Measurements from ENCODE around the gene AGAP3. TPM values are rescaled to one million over a fixed set of nuclear protein-coding genes. Genes with fewer than 3 reads are reported as not detected.

AGAP3 gene
- total RNA-seq, 4 donors from 2014 or later, result 54.9 to 74.4 (median 63.8) TPM

DNA sequence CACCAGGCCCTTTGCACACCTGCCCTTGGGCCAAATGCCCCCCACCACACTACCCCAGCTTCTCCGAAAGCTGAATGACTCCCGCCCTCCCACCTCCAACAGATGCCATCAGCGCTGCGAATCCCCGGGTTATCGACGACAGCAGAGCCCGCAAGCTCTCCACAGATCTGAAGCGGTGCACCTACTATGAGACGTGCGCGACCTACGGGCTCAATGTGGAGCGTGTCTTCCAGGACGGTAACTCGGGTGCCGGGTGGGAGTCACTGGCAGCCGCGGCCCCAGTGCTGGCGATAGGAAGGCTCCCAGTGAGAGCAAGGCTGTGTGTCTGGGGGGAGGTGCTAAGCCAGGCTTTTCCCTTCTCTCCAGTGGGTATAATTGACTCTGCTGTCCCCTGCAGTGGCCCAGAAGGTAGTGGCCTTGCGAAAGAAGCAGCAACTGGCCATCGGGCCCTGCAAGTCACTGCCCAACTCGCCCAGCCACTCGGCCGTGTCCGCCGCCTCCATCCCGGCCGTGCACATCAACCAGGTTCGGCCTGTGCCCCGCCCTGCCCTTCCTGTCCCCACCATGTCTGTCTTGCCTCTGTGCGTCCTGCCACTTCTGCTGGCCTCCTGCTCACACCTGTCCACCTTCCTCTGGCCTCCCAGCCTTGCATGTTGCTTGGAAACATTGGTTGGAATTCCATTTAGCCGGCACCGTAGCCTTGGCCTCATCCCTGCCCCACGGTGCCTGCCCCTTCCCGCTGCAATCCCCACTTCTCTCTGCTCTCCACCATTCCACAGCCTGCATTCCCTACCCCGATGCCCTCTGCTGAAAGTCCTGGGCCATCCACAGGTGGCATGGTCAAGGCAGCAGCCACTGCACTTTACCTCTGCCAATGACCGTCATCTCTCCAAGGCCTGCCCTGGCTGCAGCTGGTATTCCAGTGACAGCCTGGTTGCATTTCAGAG lies 32.1 kb downstream of the AGAP3 start:
- H3K4me3 ChIP-seq, result no peak overlapping the region
- peaks cover 15 to 22% (median 21%) of the 10 kb centered on the region in 4 donors for H3K4me1 ChIP-seq
- no peak overlapping the region for H3K27ac ChIP-seq
- H3K36me3 ChIP-seq, result peaks cover 0 to 15% (median 4%) of the 10 kb centered on the region in 4 donors
- H3K9me3 ChIP-seq, result no peaks in the 10 kb centered on the region
- 89 to 96% methylated on average over 5 to 38 of the region's 38 CpGs for WGBS, 2 donors (ENCODE audit: low coverage in 1 of 2)
- intact Hi-C loops (cut with DNase I; ENCODE audit: low total_unique reads) (no loop called here), in situ Hi-C loops (cut with MboI; ENCODE audit: low pct_ligation_motif_present in 1 of 4, low pct_unique_long_range_greater_than_20kb in 1 of 4, low sequenced_read_pairs in 3 of 4) (no loop called here)
- TF ChIP-seq POLR2AphosphoS5 (IDR thresholded peaks at IDR 0.05), result no peak
- no peak for TF ChIP-seq POLR2A (IDR thresholded peaks at IDR 0.05)
- TF ChIP-seq, protein P1, sequence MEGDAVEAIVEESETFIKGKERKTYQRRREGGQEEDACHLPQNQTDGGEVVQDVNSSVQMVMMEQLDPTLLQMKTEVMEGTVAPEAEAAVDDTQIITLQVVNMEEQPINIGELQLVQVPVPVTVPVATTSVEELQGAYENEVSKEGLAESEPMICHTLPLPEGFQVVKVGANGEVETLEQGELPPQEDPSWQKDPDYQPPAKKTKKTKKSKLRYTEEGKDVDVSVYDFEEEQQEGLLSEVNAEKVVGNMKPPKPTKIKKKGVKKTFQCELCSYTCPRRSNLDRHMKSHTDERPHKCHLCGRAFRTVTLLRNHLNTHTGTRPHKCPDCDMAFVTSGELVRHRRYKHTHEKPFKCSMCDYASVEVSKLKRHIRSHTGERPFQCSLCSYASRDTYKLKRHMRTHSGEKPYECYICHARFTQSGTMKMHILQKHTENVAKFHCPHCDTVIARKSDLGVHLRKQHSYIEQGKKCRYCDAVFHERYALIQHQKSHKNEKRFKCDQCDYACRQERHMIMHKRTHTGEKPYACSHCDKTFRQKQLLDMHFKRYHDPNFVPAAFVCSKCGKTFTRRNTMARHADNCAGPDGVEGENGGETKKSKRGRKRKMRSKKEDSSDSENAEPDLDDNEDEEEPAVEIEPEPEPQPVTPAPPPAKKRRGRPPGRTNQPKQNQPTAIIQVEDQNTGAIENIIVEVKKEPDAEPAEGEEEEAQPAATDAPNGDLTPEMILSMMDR (IDR thresholded peaks at IDR 0.05), result no peak
- TF ChIP-seq EP300 (IDR thresholded peaks at IDR 0.05; ENCODE audit: low read depth), result no peak
- H3K27me3 ChIP-seq, result no peaks in the 10 kb centered on the region
- DNase-seq, result no peak

DNA sequence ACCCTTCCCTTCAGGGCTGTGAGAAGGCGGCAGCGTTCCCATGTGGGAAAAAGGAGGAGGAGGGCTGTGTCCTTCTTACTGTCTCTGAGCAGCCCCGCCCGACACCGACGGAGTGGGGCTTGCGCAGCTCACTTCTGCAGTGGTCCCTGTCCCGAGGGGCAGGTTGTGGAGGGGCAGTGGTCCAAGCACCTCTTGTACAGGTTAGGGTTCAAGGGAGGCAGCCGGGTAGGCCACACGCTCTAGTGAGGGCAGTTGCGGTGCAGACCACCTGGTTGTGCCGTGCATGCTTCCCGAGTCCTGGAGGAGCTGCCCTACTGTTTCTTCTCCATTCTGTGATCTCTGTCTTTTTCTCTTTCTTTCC lies 32.8 kb downstream of the AGAP3 start:
- no peak for DNase-seq

DNA sequence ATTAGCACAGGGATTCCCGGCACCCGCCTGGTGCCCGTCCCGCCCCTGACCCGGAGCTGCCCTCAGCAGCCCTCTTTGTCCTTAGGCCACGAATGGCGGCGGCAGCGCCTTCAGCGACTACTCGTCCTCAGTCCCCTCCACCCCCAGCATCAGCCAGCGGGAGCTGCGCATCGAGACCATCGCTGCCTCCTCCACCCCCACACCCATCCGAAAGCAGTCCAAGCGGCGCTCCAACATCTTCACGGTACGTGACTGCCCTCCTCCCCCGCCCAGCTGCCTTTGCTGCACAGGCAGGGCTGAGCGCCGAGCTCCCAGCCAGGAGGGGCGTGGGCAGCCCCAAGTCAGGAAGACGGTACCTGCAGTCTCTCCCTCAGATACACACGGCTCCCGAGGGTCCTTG lies 33.6 kb downstream of the AGAP3 start:
- TF ChIP-seq POLR2A (IDR thresholded peaks at IDR 0.05), result no peak
- no peak for TF ChIP-seq EP300 (IDR thresholded peaks at IDR 0.05; ENCODE audit: low read depth)
- TF ChIP-seq, protein P1 (IDR thresholded peaks at IDR 0.05), result no peak
- no peak for TF ChIP-seq POLR2AphosphoS5 (IDR thresholded peaks at IDR 0.05)
- DNase-seq, result no peak
- H3K36me3 ChIP-seq, result peaks cover 0 to 15% (median 4%) of the 10 kb centered on the region in 4 donors
- H3K4me1 ChIP-seq, result peaks cover 7 to 13% (median 11%) of the 10 kb centered on the region in 4 donors
- no peaks in the 10 kb centered on the region for H3K27me3 ChIP-seq
- 91% methylated on average over 27 of the region's 27 CpGs; no CpG with 5 or more reads in 1 of the 2 donors for WGBS, 2 donors (ENCODE audit: low coverage in 1 of 2)
- no peak overlapping the region for H3K4me3 ChIP-seq
- intact Hi-C loops (cut with DNase I; ENCODE audit: low total_unique reads) (loop anchor here (5.0 to 10.0 kb wide), 2 partner anchors 47 to 185 kb away; partner anchors contain the start of gene GBX1), in situ Hi-C loops (cut with MboI; ENCODE audit: low pct_ligation_motif_present in 1 of 4, low pct_unique_long_range_greater_than_20kb in 1 of 4, low sequenced_read_pairs in 3 of 4) (loop anchor here in 1 of 4 donors (10.0 kb wide), 1 partner anchor 55 kb away; no protein-coding TSS in a partner anchor)
- no peak overlapping the region for H3K27ac ChIP-seq
- H3K9me3 ChIP-seq, result no peaks in the 10 kb centered on the region

More for the DNA sequence above, 32.8 kb downstream of the AGAP3 start:
- Histone ChIP-seq H3K4me3 (no peak overlapping the region), H3K4me1 (peaks cover 11 to 16% (median 14%) of the 10 kb centered on the region in 4 donors), H3K36me3 (peaks cover 0 to 15% (median 4%) of the 10 kb centered on the region in 4 donors), H3K27ac (no peak overlapping the region), H3K9me3 (no peaks in the 10 kb centered on the region), H3K27me3 (no peaks in the 10 kb centered on the region)
- in situ Hi-C loops (cut with MboI; ENCODE audit: low pct_ligation_motif_present in 1 of 4, low pct_unique_long_range_greater_than_20kb in 1 of 4, low sequenced_read_pairs in 3 of 4) (no loop called here), intact Hi-C loops (cut with DNase I; ENCODE audit: low total_unique reads) (no loop called here)
- WGBS, 2 donors (ENCODE audit: low coverage in 1 of 2), result 92% methylated on average over 13 of the region's 13 CpGs; no CpG with 5 or more reads in 1 of the 2 donors
- TF ChIP-seq EP300 (IDR thresholded peaks at IDR 0.05; ENCODE audit: low read depth), result no peak
- TF ChIP-seq POLR2AphosphoS5 (IDR thresholded peaks at IDR 0.05), result no peak
- TF ChIP-seq POLR2A (IDR thresholded peaks at IDR 0.05), result no peak
- TF ChIP-seq, protein P1 (IDR thresholded peaks at IDR 0.05), result no peak

DNA sequence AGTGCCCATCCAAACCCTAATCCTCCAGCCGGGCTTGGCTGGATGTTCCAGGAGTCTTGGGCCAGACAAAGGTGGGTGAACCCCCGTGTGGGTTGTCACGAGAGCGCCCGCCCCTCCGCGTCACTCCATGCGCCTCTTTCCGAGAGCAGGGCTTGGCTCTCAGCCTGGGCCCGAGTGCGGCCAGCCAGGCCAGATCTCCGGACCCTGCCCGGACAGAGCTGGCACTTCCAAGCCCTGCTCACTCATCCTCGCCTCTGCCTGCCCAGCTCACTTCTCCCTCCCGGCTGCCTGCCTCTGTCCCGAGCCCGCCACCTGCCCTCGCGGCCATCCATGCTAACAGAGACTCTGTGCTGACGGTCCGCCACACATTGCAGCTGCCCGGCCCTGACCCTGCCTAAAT lies 34.6 kb downstream of the AGAP3 start:
- DNase-seq, result no peak
- Histone ChIP-seq H3K4me3 (no peak overlapping the region), H3K36me3 (peaks cover 0 to 15% (median 4%) of the 10 kb centered on the region in 4 donors), H3K4me1 (peaks cover 3 to 18% (median 16%) of the 10 kb centered on the region in 4 donors), H3K9me3 (no peaks in the 10 kb centered on the region), H3K27me3 (no peaks in the 10 kb centered on the region), H3K27ac (no peak overlapping the region)
- WGBS, 2 donors (ENCODE audit: low coverage in 1 of 2), result 91% methylated on average over 22 of the region's 22 CpGs; no CpG with 5 or more reads in 1 of the 2 donors
- intact Hi-C loops (cut with DNase I; ENCODE audit: low total_unique reads), result loop anchor here (5.0 to 10.0 kb wide), 2 partner anchors 46 to 184 kb away; partner anchors contain the start of gene GBX1
- TF ChIP-seq POLR2A (IDR thresholded peaks at IDR 0.05) (no peak), EP300 (IDR thresholded peaks at IDR 0.05; ENCODE audit: low read depth) (no peak), POLR2AphosphoS5 (IDR thresholded peaks at IDR 0.05) (no peak)
- TF ChIP-seq, protein P1 (IDR thresholded peaks at IDR 0.05), result no peak
- in situ Hi-C loops (cut with MboI; ENCODE audit: low pct_ligation_motif_present in 1 of 4, low pct_unique_long_range_greater_than_20kb in 1 of 4, low sequenced_read_pairs in 3 of 4), result loop anchor here in 1 of 4 donors (10.0 kb wide), 1 partner anchor 54 kb away; no protein-coding TSS in a partner anchor
